ENCODE data around the gene ZNF835. TPM values are rescaled to one million over a fixed set of nuclear protein-coding genes. Genes with fewer than 3 reads are reported as not detected.

The ZNF835 gene
- polyA plus RNA-seq, 1 donor (not counting 4 experiments of a cell fraction or from before 2014, with no cell fraction given), result not detected

DNA sequence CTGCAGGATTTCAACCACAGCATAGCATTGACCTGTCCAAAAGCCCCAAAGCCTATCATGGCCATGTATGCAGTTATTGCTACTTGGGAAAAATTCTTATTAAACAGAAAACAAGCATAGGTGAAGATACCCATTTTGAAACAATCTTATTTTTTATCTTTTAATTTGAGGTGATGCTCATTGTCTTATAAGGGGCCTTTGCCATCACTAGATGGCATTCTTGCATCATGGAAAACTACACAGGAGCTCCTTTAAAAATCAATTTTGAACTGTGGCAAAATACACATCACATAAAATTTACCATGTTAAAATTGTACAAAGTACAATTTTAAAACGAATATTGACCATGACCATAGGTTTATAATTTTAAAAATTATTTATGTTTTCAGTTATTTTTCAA lies 38.9 kb upstream of the ZNF835 start:
- Histone ChIP-seq H3K27ac (ENCODE audit: control insufficient read depth, insufficient read depth, low read length) (no peak overlapping the region), H3K4me2 (ENCODE audit: control insufficient read depth, extremely low read depth, insufficient read depth, low read depth, low read length) (no peak overlapping the region), H2AFZ (ENCODE audit: control insufficient read depth, low read length) (no peak overlapping the region), H3K4me1 (ENCODE audit: control insufficient read depth, extremely low read depth, insufficient read depth, low read length) (no peaks in the 10 kb centered on the region), H3K36me3 (ENCODE audit: control insufficient read depth in 2 of 2, extremely low read depth in 1 of 2, insufficient read depth in 2 of 2, low read length in 2 of 2) (no peaks in the 10 kb centered on the region), H4K20me1 (ENCODE audit: control insufficient read depth, extremely low read depth, insufficient read depth, low read length) (no peaks in the 10 kb centered on the region), H3K27me3 (ENCODE audit: control insufficient read depth, extremely low read depth, insufficient read depth, low read length) (no peaks in the 10 kb centered on the region), H3K79me2 (ENCODE audit: control insufficient read depth, insufficient read depth, low read length) (no peaks in the 10 kb centered on the region), H3K9me1 (ENCODE audit: control insufficient read depth, extremely low read depth, insufficient read depth, low read length) (no peaks in the 10 kb centered on the region), H3K4me3 (ENCODE audit: control insufficient read depth in 2 of 3, extremely low read depth in 1 of 3, insufficient read depth in 2 of 3, low read depth in 1 of 3, low read length in 3 of 3) (no peak overlapping the region), H3K9me3 (ENCODE audit: control insufficient read depth, low read depth, low read length) (peaks cover 6% of the 10 kb centered on the region), H3K9ac (ENCODE audit: control insufficient read depth, extremely low read depth, insufficient read depth, low read length) (no peak overlapping the region)
- dilution Hi-C loops (cut with MboI; ENCODE audit: extremely low pct_ligation_motif_present, low sequenced_read_pairs), result no loop called here
- TF ChIP-seq EZH2 (IDR thresholded peaks at IDR 0.05; ENCODE audit: low read length), result no peak
- TF ChIP-seq, protein P1, sequence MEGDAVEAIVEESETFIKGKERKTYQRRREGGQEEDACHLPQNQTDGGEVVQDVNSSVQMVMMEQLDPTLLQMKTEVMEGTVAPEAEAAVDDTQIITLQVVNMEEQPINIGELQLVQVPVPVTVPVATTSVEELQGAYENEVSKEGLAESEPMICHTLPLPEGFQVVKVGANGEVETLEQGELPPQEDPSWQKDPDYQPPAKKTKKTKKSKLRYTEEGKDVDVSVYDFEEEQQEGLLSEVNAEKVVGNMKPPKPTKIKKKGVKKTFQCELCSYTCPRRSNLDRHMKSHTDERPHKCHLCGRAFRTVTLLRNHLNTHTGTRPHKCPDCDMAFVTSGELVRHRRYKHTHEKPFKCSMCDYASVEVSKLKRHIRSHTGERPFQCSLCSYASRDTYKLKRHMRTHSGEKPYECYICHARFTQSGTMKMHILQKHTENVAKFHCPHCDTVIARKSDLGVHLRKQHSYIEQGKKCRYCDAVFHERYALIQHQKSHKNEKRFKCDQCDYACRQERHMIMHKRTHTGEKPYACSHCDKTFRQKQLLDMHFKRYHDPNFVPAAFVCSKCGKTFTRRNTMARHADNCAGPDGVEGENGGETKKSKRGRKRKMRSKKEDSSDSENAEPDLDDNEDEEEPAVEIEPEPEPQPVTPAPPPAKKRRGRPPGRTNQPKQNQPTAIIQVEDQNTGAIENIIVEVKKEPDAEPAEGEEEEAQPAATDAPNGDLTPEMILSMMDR (optimal IDR thresholded peaks at IDR 0.05 in 1 of 3, IDR thresholded peaks at IDR 0.05 in 1 of 3, conservative IDR thresholded peaks at IDR 0.05 in 1 of 3; ENCODE audit: extremely low read depth in 1 of 3, insufficient read depth in 2 of 3, low read length in 3 of 3), result no peak
- FAIRE-seq (no peak), DNase-seq (ENCODE audit: low read depth, low spot score) (no peak)

DNA sequence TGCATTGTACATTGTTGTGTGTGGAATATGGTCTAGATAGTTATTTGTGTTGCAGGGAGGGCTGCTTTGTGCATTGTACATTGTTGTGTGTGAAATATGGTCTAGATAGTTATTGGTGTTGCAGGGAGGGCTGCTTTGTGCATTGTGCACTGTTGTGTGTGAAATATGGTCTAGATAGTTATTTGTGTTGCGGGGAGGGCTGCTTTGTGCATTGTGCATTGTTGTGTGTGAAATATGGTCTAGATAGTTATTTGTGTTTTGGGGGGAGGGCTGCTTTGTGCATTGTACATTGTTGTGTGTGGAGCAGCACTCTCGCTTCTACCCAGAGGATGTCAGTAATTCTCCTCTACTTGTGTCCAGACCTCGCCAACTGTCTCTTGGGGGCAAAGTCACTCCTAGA lies 36.3 kb upstream of the ZNF835 start:
- Histone ChIP-seq H3K9me1 (ENCODE audit: control insufficient read depth, extremely low read depth, insufficient read depth, low read length) (no peaks in the 10 kb centered on the region), H3K27ac (ENCODE audit: control insufficient read depth, insufficient read depth, low read length) (no peak overlapping the region), H3K36me3 (ENCODE audit: control insufficient read depth in 2 of 2, extremely low read depth in 1 of 2, insufficient read depth in 2 of 2, low read length in 2 of 2) (no peaks in the 10 kb centered on the region), H3K4me2 (ENCODE audit: control insufficient read depth, extremely low read depth, insufficient read depth, low read depth, low read length) (no peak overlapping the region), H3K4me3 (ENCODE audit: control insufficient read depth in 2 of 3, extremely low read depth in 1 of 3, insufficient read depth in 2 of 3, low read depth in 1 of 3, low read length in 3 of 3) (no peak overlapping the region), H3K9me3 (ENCODE audit: control insufficient read depth, low read depth, low read length) (peaks cover 4% of the 10 kb centered on the region), H3K9ac (ENCODE audit: control insufficient read depth, extremely low read depth, insufficient read depth, low read length) (no peak overlapping the region), H4K20me1 (ENCODE audit: control insufficient read depth, extremely low read depth, insufficient read depth, low read length) (no peaks in the 10 kb centered on the region), H3K27me3 (ENCODE audit: control insufficient read depth, extremely low read depth, insufficient read depth, low read length) (no peaks in the 10 kb centered on the region), H3K79me2 (ENCODE audit: control insufficient read depth, insufficient read depth, low read length) (no peaks in the 10 kb centered on the region), H3K4me1 (ENCODE audit: control insufficient read depth, extremely low read depth, insufficient read depth, low read length) (no peaks in the 10 kb centered on the region), H2AFZ (ENCODE audit: control insufficient read depth, low read length) (no peak overlapping the region)
- DNase-seq (ENCODE audit: low read depth, low spot score) (no peak), FAIRE-seq (no peak)
- no peak for TF ChIP-seq EZH2 (IDR thresholded peaks at IDR 0.05; ENCODE audit: low read length)
- TF ChIP-seq, protein P1 (optimal IDR thresholded peaks at IDR 0.05 in 1 of 3, IDR thresholded peaks at IDR 0.05 in 1 of 3, conservative IDR thresholded peaks at IDR 0.05 in 1 of 3; ENCODE audit: extremely low read depth in 1 of 3, insufficient read depth in 2 of 3, low read length in 3 of 3), result no peak
- dilution Hi-C loops (cut with MboI; ENCODE audit: extremely low pct_ligation_motif_present, low sequenced_read_pairs), result no loop called here

All from keratinocyte (primary cell).